Measurements from ENCODE around the gene ADAM12.
"Not testable (repeated sequence)": the region's sequence is repeated elsewhere in the genome, so short reads cannot be mapped to it uniquely, and the experiment has no call there.

The ADAM12 gene

GRCh38 chr10:126058507-126058906 lies 329.8 kb downstream of the ADAM12 start:
- Histone ChIP-seq H3K27me3 (replicated peaks; ENCODE audit: control insufficient read depth, insufficient read depth, low read length, poor library complexity, severe bottlenecking) (no peaks in the 10 kb centered on the region), H3K9me3 (ENCODE audit: control insufficient read depth, low read length) (no peaks in the 10 kb centered on the region), H3K36me3 (ENCODE audit: control insufficient read depth, insufficient read depth, low read length) (no peaks in the 10 kb centered on the region), H3K4me3 (ENCODE audit: insufficient read depth, low read depth, low read length, poor library complexity, severe bottlenecking) (no peak overlapping the region), H3K4me1 (ENCODE audit: control insufficient read depth, insufficient read depth, low read length, poor library complexity, severe bottlenecking) (no peaks in the 10 kb centered on the region), H3K27ac (ENCODE audit: insufficient read depth, low read length, poor library complexity, severe bottlenecking) (no peak overlapping the region)
- no peak for DNase-seq

- no peaks in the 10 kb centered on the region for H3K4me1 ChIP-seq (ENCODE audit: control insufficient read depth, insufficient read depth, low read length, poor library complexity, severe bottlenecking)
- no peak for DNase-seq
- no peaks in the 10 kb centered on the region for H3K9me3 ChIP-seq (ENCODE audit: control insufficient read depth, low read length)
- no peaks in the 10 kb centered on the region for H3K27me3 ChIP-seq (replicated peaks; ENCODE audit: control insufficient read depth, insufficient read depth, low read length, poor library complexity, severe bottlenecking)
- no peak overlapping the region for H3K27ac ChIP-seq (ENCODE audit: insufficient read depth, low read length, poor library complexity, severe bottlenecking)
- H3K36me3 ChIP-seq (ENCODE audit: control insufficient read depth, insufficient read depth, low read length): no peaks in the 10 kb centered on the region
- H3K4me3 ChIP-seq (ENCODE audit: insufficient read depth, low read depth, low read length, poor library complexity, severe bottlenecking): no peak overlapping the region
Measured at GRCh38 chr10:126058104-126058503, 330.2 kb downstream of the ADAM12 start.

- no peaks in the 10 kb centered on the region for H3K27me3 ChIP-seq (replicated peaks; ENCODE audit: control insufficient read depth, insufficient read depth, low read length, poor library complexity, severe bottlenecking)
- H3K9me3 ChIP-seq (ENCODE audit: control insufficient read depth, low read length): no peaks in the 10 kb centered on the region
- DNase-seq: no peak
- no peaks in the 10 kb centered on the region for H3K36me3 ChIP-seq (ENCODE audit: control insufficient read depth, insufficient read depth, low read length)
- H3K4me3 ChIP-seq (ENCODE audit: insufficient read depth, low read depth, low read length, poor library complexity, severe bottlenecking): no peak overlapping the region
- no peak overlapping the region for H3K27ac ChIP-seq (ENCODE audit: insufficient read depth, low read length, poor library complexity, severe bottlenecking)
- H3K4me1 ChIP-seq (ENCODE audit: control insufficient read depth, insufficient read depth, low read length, poor library complexity, severe bottlenecking): no peaks in the 10 kb centered on the region
Measured at GRCh38 chr10:126057494-126057893, 330.8 kb downstream of the ADAM12 start.

- no peak overlapping the region for H3K27ac ChIP-seq (ENCODE audit: insufficient read depth, low read length, poor library complexity, severe bottlenecking)
- DNase-seq: no peak
- no peaks in the 10 kb centered on the region for H3K4me1 ChIP-seq (ENCODE audit: control insufficient read depth, insufficient read depth, low read length, poor library complexity, severe bottlenecking)
- H3K4me3 ChIP-seq (ENCODE audit: insufficient read depth, low read depth, low read length, poor library complexity, severe bottlenecking): no peak overlapping the region
- H3K9me3 ChIP-seq (ENCODE audit: control insufficient read depth, low read length): no peaks in the 10 kb centered on the region
- no peaks in the 10 kb centered on the region for H3K36me3 ChIP-seq (ENCODE audit: control insufficient read depth, insufficient read depth, low read length)
- no peaks in the 10 kb centered on the region for H3K27me3 ChIP-seq (replicated peaks; ENCODE audit: control insufficient read depth, insufficient read depth, low read length, poor library complexity, severe bottlenecking)
Measured at GRCh38 chr10:126054191-126054590, 334.1 kb downstream of the ADAM12 start.

GRCh38 chr10:126052171-126052570 lies 336.1 kb downstream of the ADAM12 start:
- DNase-seq: no peak
- H3K27ac ChIP-seq (ENCODE audit: insufficient read depth, low read length, poor library complexity, severe bottlenecking): no peak overlapping the region
- H3K36me3 ChIP-seq (ENCODE audit: control insufficient read depth, insufficient read depth, low read length): no peaks in the 10 kb centered on the region
- no peaks in the 10 kb centered on the region for H3K27me3 ChIP-seq (replicated peaks; ENCODE audit: control insufficient read depth, insufficient read depth, low read length, poor library complexity, severe bottlenecking)
- no peaks in the 10 kb centered on the region for H3K4me1 ChIP-seq (ENCODE audit: control insufficient read depth, insufficient read depth, low read length, poor library complexity, severe bottlenecking)
- H3K9me3 ChIP-seq (ENCODE audit: control insufficient read depth, low read length): no peaks in the 10 kb centered on the region
- H3K4me3 ChIP-seq (ENCODE audit: insufficient read depth, low read depth, low read length, poor library complexity, severe bottlenecking): no peak overlapping the region

GRCh38 chr10:126049759-126050700 lies 338.2 kb downstream of the ADAM12 start:
- Histone ChIP-seq H3K9me3 (ENCODE audit: control insufficient read depth, low read length) (no peaks in the 10 kb centered on the region), H3K27ac (ENCODE audit: insufficient read depth, low read length, poor library complexity, severe bottlenecking) (no peak overlapping the region), H3K27me3 (replicated peaks; ENCODE audit: control insufficient read depth, insufficient read depth, low read length, poor library complexity, severe bottlenecking) (no peaks in the 10 kb centered on the region), H3K4me3 (ENCODE audit: insufficient read depth, low read depth, low read length, poor library complexity, severe bottlenecking) (no peak overlapping the region), H3K4me1 (ENCODE audit: control insufficient read depth, insufficient read depth, low read length, poor library complexity, severe bottlenecking) (no peaks in the 10 kb centered on the region), H3K36me3 (ENCODE audit: control insufficient read depth, insufficient read depth, low read length) (no peaks in the 10 kb centered on the region)
- no peak for DNase-seq

- not testable (repeated sequence) for DNase-seq; H3K4me1 ChIP-seq (ENCODE audit: control insufficient read depth, insufficient read depth, low read length, poor library complexity, severe bottlenecking); H3K36me3 ChIP-seq (ENCODE audit: control insufficient read depth, insufficient read depth, low read length); H3K9me3 ChIP-seq (ENCODE audit: control insufficient read depth, low read length); H3K27ac ChIP-seq (ENCODE audit: insufficient read depth, low read length, poor library complexity, severe bottlenecking); H3K27me3 ChIP-seq (replicated peaks; ENCODE audit: control insufficient read depth, insufficient read depth, low read length, poor library complexity, severe bottlenecking); H3K4me3 ChIP-seq (ENCODE audit: insufficient read depth, low read depth, low read length, poor library complexity, severe bottlenecking)
Measured at GRCh38 chr10:126047749-126048148, 340.5 kb downstream of the ADAM12 start.

- Histone ChIP-seq H3K4me1 (ENCODE audit: control insufficient read depth, insufficient read depth, low read length, poor library complexity, severe bottlenecking) (no peaks in the 10 kb centered on the region), H3K27me3 (replicated peaks; ENCODE audit: control insufficient read depth, insufficient read depth, low read length, poor library complexity, severe bottlenecking) (no peaks in the 10 kb centered on the region), H3K9me3 (ENCODE audit: control insufficient read depth, low read length) (no peaks in the 10 kb centered on the region), H3K36me3 (ENCODE audit: control insufficient read depth, insufficient read depth, low read length) (no peaks in the 10 kb centered on the region), H3K27ac (ENCODE audit: insufficient read depth, low read length, poor library complexity, severe bottlenecking) (no peak overlapping the region), H3K4me3 (ENCODE audit: insufficient read depth, low read depth, low read length, poor library complexity, severe bottlenecking) (no peak overlapping the region)
- DNase-seq: no peak
Measured at GRCh38 chr10:126046831-126047230, 341.4 kb downstream of the ADAM12 start.

GRCh38 chr10:126045861-126046260 lies 342.4 kb downstream of the ADAM12 start:
- H3K27ac ChIP-seq (ENCODE audit: insufficient read depth, low read length, poor library complexity, severe bottlenecking): no peak overlapping the region
- H3K36me3 ChIP-seq (ENCODE audit: control insufficient read depth, insufficient read depth, low read length): no peaks in the 10 kb centered on the region
- no peaks in the 10 kb centered on the region for H3K27me3 ChIP-seq (replicated peaks; ENCODE audit: control insufficient read depth, insufficient read depth, low read length, poor library complexity, severe bottlenecking)
- H3K4me1 ChIP-seq (ENCODE audit: control insufficient read depth, insufficient read depth, low read length, poor library complexity, severe bottlenecking): no peaks in the 10 kb centered on the region
- H3K9me3 ChIP-seq (ENCODE audit: control insufficient read depth, low read length): no peaks in the 10 kb centered on the region
- no peak overlapping the region for H3K4me3 ChIP-seq (ENCODE audit: insufficient read depth, low read depth, low read length, poor library complexity, severe bottlenecking)
- DNase-seq: no peak

GRCh38 chr10:126043389-126043788 lies 344.9 kb downstream of the ADAM12 start:
- no peaks in the 10 kb centered on the region for H3K9me3 ChIP-seq (ENCODE audit: control insufficient read depth, low read length)
- H3K36me3 ChIP-seq (ENCODE audit: control insufficient read depth, insufficient read depth, low read length): no peaks in the 10 kb centered on the region
- H3K27me3 ChIP-seq (replicated peaks; ENCODE audit: control insufficient read depth, insufficient read depth, low read length, poor library complexity, severe bottlenecking): no peaks in the 10 kb centered on the region
- no peaks in the 10 kb centered on the region for H3K4me1 ChIP-seq (ENCODE audit: control insufficient read depth, insufficient read depth, low read length, poor library complexity, severe bottlenecking)
- no peak for DNase-seq
- H3K27ac ChIP-seq (ENCODE audit: insufficient read depth, low read length, poor library complexity, severe bottlenecking): no peak overlapping the region
- no peak overlapping the region for H3K4me3 ChIP-seq (ENCODE audit: insufficient read depth, low read depth, low read length, poor library complexity, severe bottlenecking)
